Upper lobe of left lung (tissue), 4 donors: ENCODE data around the gene ATP9B.

Source experiments
- EP300 ChIP-seq, 4 donors: sonication (generic); formaldehyde crosslinking; IDR thresholded peaks; one replicate each; pipeline ENCODE4 v1.5.1; 2017; ENCODE audit warnings: antibody characterized with exemption in 4 of 4, control low read depth in 2 of 4
- POLR2A ChIP-seq, 4 donors: fragments of 450-650 bp; IDR thresholded peaks; one replicate each; pipeline ENCODE4 v1.5.1; 2016 to 2017; ENCODE audit warnings: antibody characterized with exemption in 4 of 4, mild to moderate bottlenecking in 2 of 4
- POLR2AphosphoS5 ChIP-seq, 2 donors: sonication (generic); formaldehyde crosslinking; IDR thresholded peaks; one replicate each; pipeline ENCODE4 v1.5.1; 2017; ENCODE audit warnings: antibody characterized with exemption in 2 of 2
- TF ChIP-seq, protein P1 (sequence below), 6 experiments: fragments of 450-650 bp in 4 of 6; fragments of 200-600 bp in 2 of 6; sonication (generic) in 2 of 6; IDR thresholded peaks; one replicate each; pipeline ENCODE4 v1.5.1; 2016 to 2019; ENCODE audit warnings: antibody characterized with exemption in 6 of 6

DNA sequence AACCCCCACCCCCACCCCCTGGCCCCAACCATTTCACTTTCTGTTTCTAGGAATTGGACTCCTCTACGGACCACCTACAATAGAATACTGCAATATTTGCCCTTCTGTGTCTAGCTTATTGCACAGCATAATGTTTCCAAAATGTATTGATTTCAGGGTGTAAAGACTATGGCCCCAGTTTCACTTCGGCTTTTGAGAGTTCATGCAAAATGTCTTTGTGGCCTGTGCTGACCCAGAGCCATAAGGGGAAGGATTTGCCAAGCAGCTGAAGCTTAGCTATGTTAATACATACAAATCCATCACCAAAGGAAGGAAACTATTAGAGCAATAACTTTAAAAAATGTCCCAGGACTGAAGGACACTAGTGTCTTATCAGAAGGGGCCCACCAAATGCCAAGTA is 11.2 kb upstream of the ATP9B start:
- TF ChIP-seq POLR2A (IDR thresholded peaks at IDR 0.05) (no peak), POLR2AphosphoS5 (IDR thresholded peaks at IDR 0.05) (no peak), EP300 (IDR thresholded peaks at IDR 0.05) (no peak)
- TF ChIP-seq, protein P1, sequence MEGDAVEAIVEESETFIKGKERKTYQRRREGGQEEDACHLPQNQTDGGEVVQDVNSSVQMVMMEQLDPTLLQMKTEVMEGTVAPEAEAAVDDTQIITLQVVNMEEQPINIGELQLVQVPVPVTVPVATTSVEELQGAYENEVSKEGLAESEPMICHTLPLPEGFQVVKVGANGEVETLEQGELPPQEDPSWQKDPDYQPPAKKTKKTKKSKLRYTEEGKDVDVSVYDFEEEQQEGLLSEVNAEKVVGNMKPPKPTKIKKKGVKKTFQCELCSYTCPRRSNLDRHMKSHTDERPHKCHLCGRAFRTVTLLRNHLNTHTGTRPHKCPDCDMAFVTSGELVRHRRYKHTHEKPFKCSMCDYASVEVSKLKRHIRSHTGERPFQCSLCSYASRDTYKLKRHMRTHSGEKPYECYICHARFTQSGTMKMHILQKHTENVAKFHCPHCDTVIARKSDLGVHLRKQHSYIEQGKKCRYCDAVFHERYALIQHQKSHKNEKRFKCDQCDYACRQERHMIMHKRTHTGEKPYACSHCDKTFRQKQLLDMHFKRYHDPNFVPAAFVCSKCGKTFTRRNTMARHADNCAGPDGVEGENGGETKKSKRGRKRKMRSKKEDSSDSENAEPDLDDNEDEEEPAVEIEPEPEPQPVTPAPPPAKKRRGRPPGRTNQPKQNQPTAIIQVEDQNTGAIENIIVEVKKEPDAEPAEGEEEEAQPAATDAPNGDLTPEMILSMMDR (IDR thresholded peaks at IDR 0.05), result no peak
